HG03342 (cell line): ENCODE results near the gene MBD3.

Source experiments
- ATAC-seq: cut with Tn5 transposase; IDR thresholded peaks from one replicate; pipeline ENCODE4 v1.9.1; 2021; ENCODE audit warnings: mild to moderate bottlenecking, moderate library complexity; ENCODE audit not compliant: unreplicated experiment

The MBD3 gene

DNA sequence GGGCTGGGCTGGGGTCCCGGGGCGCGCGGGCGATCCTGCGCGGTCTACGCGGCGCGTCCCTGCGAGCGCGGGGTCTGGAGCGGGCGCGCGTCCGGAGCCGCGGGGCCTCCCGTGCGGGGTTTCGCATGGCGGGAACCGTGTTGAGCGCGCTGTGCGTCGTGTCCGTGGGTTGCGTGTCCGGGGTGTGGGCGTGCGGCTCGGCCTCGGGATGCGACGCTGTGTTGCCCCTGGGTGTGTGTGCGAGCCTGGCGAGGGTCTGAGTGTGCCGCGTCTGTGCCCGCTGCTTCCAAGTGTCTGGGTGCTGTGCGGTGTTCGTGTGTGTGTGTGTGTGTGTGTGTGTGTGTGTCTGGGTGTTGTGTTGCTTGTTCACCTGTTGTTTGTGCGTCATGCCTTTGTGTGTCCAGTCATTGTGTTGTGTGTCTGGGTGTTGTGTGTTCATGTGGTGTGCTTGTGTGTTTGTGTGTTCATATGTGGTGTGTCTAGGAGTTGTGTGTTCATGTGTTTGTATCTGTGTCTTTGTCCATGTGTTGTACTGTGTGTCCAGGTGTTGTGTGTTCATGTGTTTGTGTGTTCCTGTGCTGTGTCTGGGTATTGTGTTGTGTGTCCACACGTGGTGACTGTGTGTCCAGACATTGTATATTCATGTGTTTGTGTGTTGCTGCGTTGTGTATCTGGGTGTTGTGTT lies 68.2 kb downstream of the MBD3 start:
- ATAC-seq: no peak
